SU-DHL-6 (cell line): ENCODE results near the gene RPTOR.

Experiments
- H2AFZ ChIP-seq: fragments of 200-600 bp; sonication (generic); 2 replicates; pipeline ENCODE4 v1.6.1; 2014; ENCODE audit warnings: low read depth, mild to moderate bottlenecking, moderate library complexity, mixed read lengths, antibody characterized with exemption, low read length; ENCODE audit not compliant: severe bottlenecking
- H3F3A ChIP-seq: fragments of 200-600 bp; shearing (Covaris generic); 2 replicates; pipeline ENCODE4 v1.6.0; 2016; ENCODE audit warnings: antibody characterized with exemption, mild to moderate bottlenecking; ENCODE audit not compliant: insufficient read depth
- H3K27ac ChIP-seq: fragments of 200-600 bp; sonication (generic); 2 replicates; pipeline ENCODE4 v1.5.1; 2016; ENCODE audit warnings: low read depth, mild to moderate bottlenecking, low read length, moderate library complexity, mixed read lengths
- H3K27me3 ChIP-seq: fragments of 200-600 bp; sonication (generic), shearing (Covaris generic); 2 replicates; pipeline ENCODE4 v1.6.0; 2014; ENCODE audit warnings: mild to moderate bottlenecking, low read length
- H3K36me3 ChIP-seq: fragments of 200-600 bp; sonication (generic); 2 replicates; pipeline ENCODE4 v1.6.1; 2014; ENCODE audit warnings: mild to moderate bottlenecking, low read length, mixed read lengths
- H3K4me2 ChIP-seq: fragments of 300-600, 200-600 bp; shearing (Covaris generic), sonication (generic); 2 replicates; pipeline ENCODE4 v1.6.0; 2014; ENCODE audit warnings: low read length, low read depth, mild to moderate bottlenecking; ENCODE audit not compliant: poor library complexity, severe bottlenecking
- H3K4me3 ChIP-seq: fragments of 200-600 bp; sonication (generic); 2 replicates; pipeline ENCODE4 v1.5.1; 2014; ENCODE audit warnings: antibody characterized with exemption, low read length, mild to moderate bottlenecking, mixed read lengths; ENCODE audit not compliant: insufficient read depth, poor library complexity, severe bottlenecking
- H3K79me2 ChIP-seq: fragments of 200-600 bp; sonication (generic); 2 replicates; pipeline ENCODE4 v1.6.1; 2014; ENCODE audit warnings: mild to moderate bottlenecking, low read length, moderate library complexity; ENCODE audit not compliant: insufficient read depth
- H3K9ac ChIP-seq: fragments of 200-600 bp; sonication (generic); 2 replicates; pipeline ENCODE4 v1.7.0; 2014; ENCODE audit warnings: mild to moderate bottlenecking, low read length
- H3K9me2 ChIP-seq: fragments of 200-600 bp; sonication (generic); replicated peaks from 2 replicates; pipeline ENCODE4 v1.6.1; 2014; ENCODE audit warnings: low read length; ENCODE audit not compliant: insufficient read depth
- H3K9me3 ChIP-seq: fragments of 200-600 bp; sonication (generic); 2 replicates; pipeline ENCODE4 v1.6.1; 2014; ENCODE audit warnings: low read length, mixed read lengths; ENCODE audit not compliant: insufficient read depth
- H4K20me1 ChIP-seq: fragments of 200-600 bp; sonication (generic); 2 replicates; pipeline ENCODE4 v1.6.1; 2014; ENCODE audit warnings: low read depth, mild to moderate bottlenecking, antibody characterized with exemption, low read length, moderate library complexity, mixed read lengths
- EZH2phosphoT487 ChIP-seq: fragments of 200-600 bp; sonication (generic), shearing (Covaris generic); conservative IDR thresholded peaks from 2 replicates; pipeline ENCODE4 v1.6.1; 2018; ENCODE audit warnings: mild to moderate bottlenecking, antibody characterized with exemption, low read length, moderate library complexity, mixed read lengths
- TF ChIP-seq, protein P1 (sequence below): fragments of 200-600 bp; sonication (generic); IDR thresholded peaks from one replicate; pipeline ENCODE4 v1.5.1; 2017; ENCODE audit warnings: antibody characterized with exemption, mild to moderate bottlenecking, low read length, moderate library complexity; ENCODE audit not compliant: insufficient read depth, poor library complexity, severe bottlenecking

Gene RPTOR

DNA sequence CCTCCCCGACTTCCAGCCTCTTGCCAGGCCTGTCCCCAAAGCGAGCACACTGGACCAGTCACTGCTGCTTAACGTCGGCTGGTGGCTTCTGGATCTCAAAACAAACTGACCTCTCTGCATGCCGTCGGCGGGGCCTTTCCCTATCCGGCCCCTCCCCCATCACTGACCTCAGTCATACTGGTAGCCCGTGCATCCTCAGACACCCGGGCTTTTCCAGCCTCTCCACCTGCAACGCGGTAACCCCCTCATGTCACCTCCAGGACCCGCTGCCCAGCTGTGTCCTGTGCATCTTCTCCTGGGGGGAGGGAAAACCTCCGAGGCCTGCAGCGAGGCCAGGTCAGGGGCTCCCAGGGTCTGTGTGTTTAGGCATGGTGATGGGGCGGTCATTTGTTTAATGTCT is 308.4 kb downstream of the RPTOR start:
- no peak overlapping the region for H3K9ac ChIP-seq
- no peak overlapping the region for H3K4me3 ChIP-seq
- H3K9me3 ChIP-seq, result no peaks in the 10 kb centered on the region
- no peak overlapping the region for H3K27ac ChIP-seq
- H2AFZ ChIP-seq, result no peak overlapping the region
- no peak for TF ChIP-seq EZH2phosphoT487
- TF ChIP-seq, protein P1, sequence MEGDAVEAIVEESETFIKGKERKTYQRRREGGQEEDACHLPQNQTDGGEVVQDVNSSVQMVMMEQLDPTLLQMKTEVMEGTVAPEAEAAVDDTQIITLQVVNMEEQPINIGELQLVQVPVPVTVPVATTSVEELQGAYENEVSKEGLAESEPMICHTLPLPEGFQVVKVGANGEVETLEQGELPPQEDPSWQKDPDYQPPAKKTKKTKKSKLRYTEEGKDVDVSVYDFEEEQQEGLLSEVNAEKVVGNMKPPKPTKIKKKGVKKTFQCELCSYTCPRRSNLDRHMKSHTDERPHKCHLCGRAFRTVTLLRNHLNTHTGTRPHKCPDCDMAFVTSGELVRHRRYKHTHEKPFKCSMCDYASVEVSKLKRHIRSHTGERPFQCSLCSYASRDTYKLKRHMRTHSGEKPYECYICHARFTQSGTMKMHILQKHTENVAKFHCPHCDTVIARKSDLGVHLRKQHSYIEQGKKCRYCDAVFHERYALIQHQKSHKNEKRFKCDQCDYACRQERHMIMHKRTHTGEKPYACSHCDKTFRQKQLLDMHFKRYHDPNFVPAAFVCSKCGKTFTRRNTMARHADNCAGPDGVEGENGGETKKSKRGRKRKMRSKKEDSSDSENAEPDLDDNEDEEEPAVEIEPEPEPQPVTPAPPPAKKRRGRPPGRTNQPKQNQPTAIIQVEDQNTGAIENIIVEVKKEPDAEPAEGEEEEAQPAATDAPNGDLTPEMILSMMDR, result no peak
- no peaks in the 10 kb centered on the region for H3F3A ChIP-seq
- no peaks in the 10 kb centered on the region for H3K9me2 ChIP-seq
- H3K36me3 ChIP-seq, result no peaks in the 10 kb centered on the region
- H3K27me3 ChIP-seq, result no peaks in the 10 kb centered on the region
- H3K79me2 ChIP-seq, result no peaks in the 10 kb centered on the region
- no peak overlapping the region for H3K4me2 ChIP-seq
- H4K20me1 ChIP-seq, result no peaks in the 10 kb centered on the region

DNA sequence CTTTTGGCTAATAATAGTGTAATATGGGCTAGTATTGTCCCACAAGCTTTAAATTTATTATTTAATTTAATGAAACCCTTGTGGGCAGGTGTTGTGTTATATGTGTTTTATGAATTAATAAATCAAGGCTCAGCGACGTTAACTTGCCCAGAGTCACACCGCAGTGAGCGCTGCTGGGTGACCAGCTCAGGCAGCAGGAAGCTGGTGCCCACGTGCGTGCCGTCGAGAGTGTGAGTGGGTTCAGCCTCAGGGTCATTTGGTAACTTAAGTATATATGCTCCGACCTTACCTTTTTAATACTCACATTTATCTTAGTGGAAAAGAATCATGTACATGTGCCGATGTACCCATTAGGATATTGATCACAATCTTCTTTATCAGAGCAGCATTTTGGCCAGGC is 309.6 kb downstream of the RPTOR start:
- H2AFZ ChIP-seq, result no peak overlapping the region
- no peaks in the 10 kb centered on the region for H4K20me1 ChIP-seq
- no peaks in the 10 kb centered on the region for H3K9me3 ChIP-seq
- TF ChIP-seq, protein P1, result no peak
- no peak for TF ChIP-seq EZH2phosphoT487
- H3K27me3 ChIP-seq, result no peaks in the 10 kb centered on the region
- H3K9ac ChIP-seq, result no peak overlapping the region
- no peaks in the 10 kb centered on the region for H3K36me3 ChIP-seq
- H3F3A ChIP-seq, result no peaks in the 10 kb centered on the region
- H3K27ac ChIP-seq, result no peak overlapping the region
- H3K4me2 ChIP-seq, result no peak overlapping the region
- no peak overlapping the region for H3K4me3 ChIP-seq
- H3K79me2 ChIP-seq, result no peaks in the 10 kb centered on the region
- no peaks in the 10 kb centered on the region for H3K9me2 ChIP-seq

DNA sequence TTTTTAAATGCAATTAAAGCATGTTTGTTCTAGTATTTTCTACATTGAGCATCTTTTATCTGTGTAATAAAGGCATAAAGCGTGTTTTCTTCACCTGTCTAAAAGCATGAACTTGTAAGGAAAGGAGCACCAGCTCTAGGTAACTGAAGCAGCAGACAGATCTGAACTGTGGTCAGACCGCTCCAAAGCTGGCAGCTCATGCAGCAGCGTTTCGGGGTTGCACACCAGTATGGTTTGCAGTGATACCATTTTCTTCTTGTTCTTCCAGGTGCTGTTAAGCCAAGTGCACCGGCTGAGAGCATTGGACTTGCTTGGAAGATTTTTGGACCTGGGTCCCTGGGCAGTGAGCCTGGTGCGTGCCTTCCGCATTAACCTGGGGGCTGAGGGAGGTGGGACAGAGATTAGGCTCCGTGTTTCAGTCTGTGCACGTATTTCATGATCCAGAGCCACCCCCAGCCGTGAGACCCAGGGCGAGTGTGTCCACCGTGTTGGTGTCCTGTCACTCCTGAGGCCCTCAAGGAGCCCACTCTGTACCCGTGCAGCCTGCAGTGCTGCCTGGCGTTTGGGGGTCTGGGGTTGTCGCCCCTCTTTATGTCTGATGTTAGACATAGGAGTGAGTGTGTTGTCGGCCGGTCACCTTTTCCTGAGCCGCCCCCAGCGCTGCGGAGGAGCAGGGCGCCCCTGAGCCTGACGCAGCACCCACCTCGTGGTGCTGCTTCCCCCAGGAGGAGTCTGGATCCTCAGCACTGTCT is 310.7 kb downstream of the RPTOR start:
- H3K9ac ChIP-seq, result no peak overlapping the region
- H3F3A ChIP-seq, result no peaks in the 10 kb centered on the region
- H3K9me3 ChIP-seq, result no peaks in the 10 kb centered on the region
- no peaks in the 10 kb centered on the region for H3K27me3 ChIP-seq
- H3K36me3 ChIP-seq, result no peaks in the 10 kb centered on the region
- H3K79me2 ChIP-seq, result no peaks in the 10 kb centered on the region
- TF ChIP-seq, protein P1, result no peak
- no peak for TF ChIP-seq EZH2phosphoT487
- no peak overlapping the region for H3K4me2 ChIP-seq
- H4K20me1 ChIP-seq, result no peaks in the 10 kb centered on the region
- H3K27ac ChIP-seq, result no peak overlapping the region
- no peaks in the 10 kb centered on the region for H3K9me2 ChIP-seq
- no peak overlapping the region for H3K4me3 ChIP-seq
- no peak overlapping the region for H2AFZ ChIP-seq
